OCI-M1 (cell line): ENCODE measurements around the gene TFCP2.

Source experiments
- DNase-seq: peaks from one replicate; lab custom pipeline; 2025; lab: John Stamatoyannopoulos, UW

Gene TFCP2

GRCh38 chr12:51156245-51156765 lies 16.6 kb downstream of the TFCP2 start:
- no peak for DNase-seq

- DNase-seq: no peak
Observed at GRCh38 chr12:51152953-51153352, 20.0 kb downstream of the TFCP2 start.

GRCh38 chr12:51150777-51151176 lies 22.2 kb downstream of the TFCP2 start:
- no peak for DNase-seq

- no peak for DNase-seq
Observed at GRCh38 chr12:51147309-51147708, 25.6 kb downstream of the TFCP2 start.

- DNase-seq: no peak
Observed at GRCh38 chr12:51139292-51139844, 33.6 kb downstream of the TFCP2 start.

- DNase-seq: no peak
Observed at GRCh38 chr12:51132693-51133092, 40.2 kb downstream of the TFCP2 start.

GRCh38 chr12:51131745-51132521 lies 41.0 kb downstream of the TFCP2 start:
- no peak for DNase-seq

- no peak for DNase-seq
Observed at GRCh38 chr12:51128919-51129318, 44.0 kb downstream of the TFCP2 start.

GRCh38 chr12:51127050-51127729 lies 45.7 kb downstream of the TFCP2 start:
- DNase-seq: no peak

GRCh38 chr12:51126297-51126696 lies 46.6 kb downstream of the TFCP2 start:
- DNase-seq: no peak

GRCh38 chr12:51124504-51124903 lies 48.4 kb downstream of the TFCP2 start:
- DNase-seq: no peak

- no peak for DNase-seq
Observed at GRCh38 chr12:51122844-51123243, 50.1 kb downstream of the TFCP2 start.

GRCh38 chr12:51118706-51119105 lies 54.2 kb downstream of the TFCP2 start:
- no peak for DNase-seq

- DNase-seq: no peak
Observed at GRCh38 chr12:51115533-51115932, 57.4 kb downstream of the TFCP2 start.

GRCh38 chr12:51108136-51108535 lies 64.8 kb downstream of the TFCP2 start:
- no peak for DNase-seq

- DNase-seq: no peak
Observed at GRCh38 chr12:51103977-51104376, 69.0 kb downstream of the TFCP2 start.

- no peak for DNase-seq
Observed at GRCh38 chr12:51098611-51099010, 74.3 kb downstream of the TFCP2 start.

- no peak for DNase-seq
Observed at GRCh38 chr12:51090705-51091229, 82.2 kb downstream of the TFCP2 start.

- no peak for DNase-seq
Observed at GRCh38 chr12:51087818-51088217, 85.1 kb downstream of the TFCP2 start.

GRCh38 chr12:51086933-51087332 lies 86.0 kb downstream of the TFCP2 start:
- no peak for DNase-seq

GRCh38 chr12:51085757-51086156 lies 87.2 kb downstream of the TFCP2 start:
- peak; percentile 30 for DNase-seq

GRCh38 chr12:51083126-51083833 lies 89.7 kb downstream of the TFCP2 start, which contains the start of gene CSRNP2:
CSRNP2 (minus strand) TSS chr12:51083596; CDS start chr12:51076561, 7,035 bp downstream.
- peak; percentile 97 for DNase-seq
